Measurements from ENCODE around the gene CCDC89.
A peak's percentile ranks its signal among the peaks of the same experiment; 100 is the strongest.
"Not testable (repeated sequence)": the region's sequence is repeated elsewhere in the genome, so short reads cannot be mapped to it uniquely, and the experiment has no call there.

CCDC89 gene

GRCh38 chr11:85685125-85685819 is 723 bp downstream of the CCDC89 start:
- DNase-seq: no peak

GRCh38 chr11:85682330-85683305 is 3.4 kb downstream of the CCDC89 start:
- DNase-seq: peak; percentile 73

- no peak for DNase-seq
These were observed 5.1 kb downstream of the CCDC89 start for GRCh38 chr11:85680897-85681296.

- no peak for DNase-seq
These were observed 6.4 kb downstream of the CCDC89 start for GRCh38 chr11:85679576-85679975.

- DNase-seq: no peak
These were observed 12.6 kb downstream of the CCDC89 start for GRCh38 chr11:85673393-85673792.

- DNase-seq: no peak
These were observed 13.7 kb downstream of the CCDC89 start for GRCh38 chr11:85672105-85672902.

- DNase-seq: not testable (repeated sequence)
These were observed 14.9 kb downstream of the CCDC89 start for GRCh38 chr11:85670949-85671663.

GRCh38 chr11:85668157-85668556 is 17.8 kb downstream of the CCDC89 start:
- no peak for DNase-seq

GRCh38 chr11:85666687-85667086 is 19.3 kb downstream of the CCDC89 start:
- DNase-seq: no peak

- no peak for DNase-seq
These were observed 20.3 kb downstream of the CCDC89 start for GRCh38 chr11:85665733-85666132.

- DNase-seq: peak; percentile 93
These were observed 21.1 kb downstream of the CCDC89 start, which contains the start of gene CREBZF for GRCh38 chr11:85664615-85665481. Gene CREBZF (minus strand): TSS chr11:85665129. CDS start chr11:85664875, 254 bp downstream.

- DNase-seq: peak; percentile 89
These were observed 22.0 kb downstream of the CCDC89 start for GRCh38 chr11:85663753-85664614.

- no peak for DNase-seq
These were observed 22.8 kb downstream of the CCDC89 start for GRCh38 chr11:85663080-85663752.

GRCh38 chr11:85661972-85662664 is 23.9 kb downstream of the CCDC89 start:
- no peak for DNase-seq

GRCh38 chr11:85658180-85658579 is 27.8 kb downstream of the CCDC89 start:
- no peak for DNase-seq

- DNase-seq: no peak
These were observed 29.2 kb downstream of the CCDC89 start for GRCh38 chr11:85656777-85657176.

GRCh38 chr11:85654343-85654742 is 31.7 kb downstream of the CCDC89 start:
- DNase-seq: not testable (repeated sequence)

- no peak for DNase-seq
These were observed 33.1 kb downstream of the CCDC89 start for GRCh38 chr11:85652786-85653447.
